Suprapubic skin (tissue), 3 donors: ENCODE data around the gene RAB23.

Experiments
- CTCF ChIP-seq, 2 donors: fragments of 200-600 bp in 1 of 2; fragments of 450-650 bp in 1 of 2; sonication (generic) in 1 of 2; IDR thresholded peaks; one replicate each; pipeline ENCODE4 v1.5.1; 2016 to 2019; ENCODE audit warnings: antibody characterized with exemption in 2 of 2, mild to moderate bottlenecking in 1 of 2, moderate library complexity in 1 of 2
- EP300 ChIP-seq: sonication (generic); formaldehyde crosslinking; IDR thresholded peaks from one replicate; pipeline ENCODE4 v1.6.1; 2017; ENCODE audit warnings: antibody characterized with exemption
- POLR2A ChIP-seq, 2 donors: fragments of 450-650 bp; IDR thresholded peaks; one replicate each; pipeline ENCODE4 v1.6.1; 2017; ENCODE audit warnings: antibody characterized with exemption in 2 of 2, mild to moderate bottlenecking in 2 of 2, moderate library complexity in 2 of 2

- TF ChIP-seq CTCF (IDR thresholded peaks at IDR 0.05) (no peak), POLR2A (IDR thresholded peaks at IDR 0.05) (no peak), EP300 (no peak)
Observed at GRCh38 chr6:57248311-57248895, 26.3 kb upstream of the RAB23 start.
